Heart left ventricle (tissue), 16 donors: ENCODE data around the gene INO80. TPM values are rescaled to one million over a fixed set of nuclear protein-coding genes. Genes with fewer than 3 reads are reported as not detected.

Experiments used
- ATAC-seq, 4 donors: fragments of 200-7000 bp; cut with Tn5 transposase; one replicate each; pipeline ENCODE4 v1.9.1; 2020 to 2022; ENCODE audit warnings: moderate library complexity in 4 of 4, mild to moderate bottlenecking in 3 of 4, moderate number of reproducible peaks in 1 of 4
- DNase-seq, 5 donors: peaks; one replicate each; pipeline ENCODE4 v3.0.0-alpha.2; 2020
- H3K27ac ChIP-seq, 12 donors: fragments of 200-600 bp; sonication (generic) in 4 of 12; one replicate each; pipeline versions ENCODE4 v1.5.0 to v1.8.0; 2016 to 2022; ENCODE audit warnings: mild to moderate bottlenecking in 2 of 12
- H3K27me3 ChIP-seq, 9 donors: fragments of 200-600 bp; sonication (generic) in 2 of 9; one replicate each; pipeline versions ENCODE4 v1.5.1 to v1.8.0; 2016 to 2022; ENCODE audit warnings: mild to moderate bottlenecking in 3 of 9
- H3K36me3 ChIP-seq, 9 donors: fragments of 200-600 bp; sonication (generic) in 2 of 9; one replicate each; pipeline versions ENCODE4 v1.5.0 to v1.8.0; 2018 to 2022; ENCODE audit warnings: mild to moderate bottlenecking in 2 of 9
- H3K4me1 ChIP-seq, 12 donors: fragments of 200-600 bp; sonication (generic) in 4 of 12; one replicate each; pipeline versions ENCODE4 v1.5.0 to v1.8.0; 2016 to 2022; ENCODE audit warnings: mild to moderate bottlenecking in 3 of 12
- H3K4me3 ChIP-seq, 12 donors: fragments of 200-600 bp; sonication (generic) in 4 of 12; one replicate each; pipeline versions ENCODE4 v1.5.0 to v1.8.0; 2017 to 2022; ENCODE audit warnings: mild to moderate bottlenecking in 9 of 12, moderate library complexity in 4 of 12
- H3K9me3 ChIP-seq, 12 donors: fragments of 200-600 bp; sonication (generic) in 4 of 12; one replicate each; pipeline versions ENCODE4 v1.5.0 to v1.8.0; 2016 to 2022; ENCODE audit warnings: mild to moderate bottlenecking in 1 of 12
- POLR2A ChIP-seq, 2 donors: fragments of 450-650 bp; IDR thresholded peaks; one replicate each; pipeline ENCODE4 v1.6.1; 2017; ENCODE audit warnings: antibody characterized with exemption in 2 of 2, mild to moderate bottlenecking in 2 of 2, moderate library complexity in 2 of 2
- WGBS, 4 donors: extraction: QIAGEN DNeasy Blood & Tissue Kit in 2 of 4; methylation state at CpG; one replicate each; pipeline versions ENCODE4 v1.1.5 to v1.1.7; 2013 to 2018; 5-methylcytosine and 5-hydroxymethylcytosine counted together
- intact Hi-C, 10 donors: fragments of 100-400 bp; cut with DNase I; formaldehyde crosslinking; loops; one replicate each; pipeline versions ENCODE4 v1.11.1 to v1.14.2; 2022
- polyA plus RNA-seq, 2 donors: library from polyadenylated mRNA; stranded (reverse); fragments of 200-250 nt; gene quantifications; one replicate each; pipeline ENCODE4 v1.2.3, GENCODE V29; 2013
- total RNA-seq, 9 donors: library from RNA; depleted of rRNA in 2 of 9; stranded (reverse); fragments of >200 nt in 2 of 9; fragmentation: NEBNext Ultra II Directional in 3 of 9; extraction: Animal tissue kit (Norgen Biotek cat#: 25700) in 3 of 9; gene quantifications; one replicate each; pipeline versions ENCODE4 v1.1.0 to v1.2.4, GENCODE V29; 2016 to 2023
- TF ChIP-seq, protein P1 (sequence below), 12 donors: fragments of 200-600 bp; sonication (generic) in 4 of 12; IDR thresholded peaks; one replicate each; pipeline versions ENCODE4 v1.5.0 to v1.8.0; 2018 to 2022; ENCODE audit warnings: antibody characterized with exemption in 12 of 12, mild to moderate bottlenecking in 5 of 12
- donor health status: ischemic (EF 13 %, LVEDD 7.1; RV severe dilation, severe dysfunction).
- donor health status: healthy with polysubstance abuse.
- donor health status: DM: no; HTN: yes; CAD: no.
- donor health status: DM: no; HTN: no; CAD: no.
- donor health status: ischemic (EF 25% LVEDD 6.9; RV normal size, moderate dysfunction).
- donor health status: ischemic (EF 25% LVEDD 5.7; RV mildly dilated, moderate dysfunction).
- donor health status: healthy.
- donor health status: DM: yes; HTN: yes; CAD: no.
- donor health status: ischemic (EF 35%, LVEDD 5.7; RV mildly dilated, moderate dysfunction).
- donor health status: nonischemic (EF 11% LVEDD 7.7; RV severe dilation, severe dysfunction).
- donor health status: DM: yes; HTN: yes; CAD: no.
- donor health status: PGD.
- donor health status: ischemic (EF 29% LVEDD 5.4; RV normal size, mild dysfunction).
- donor health status: nonischemic (EF 23%, LVEDD 6.1; RV moderate dilation, normal function).

Gene INO80
- total and polyA plus RNA-seq, 11 donors = 4.7 to 20.9 (median 12.6) TPM

DNA sequence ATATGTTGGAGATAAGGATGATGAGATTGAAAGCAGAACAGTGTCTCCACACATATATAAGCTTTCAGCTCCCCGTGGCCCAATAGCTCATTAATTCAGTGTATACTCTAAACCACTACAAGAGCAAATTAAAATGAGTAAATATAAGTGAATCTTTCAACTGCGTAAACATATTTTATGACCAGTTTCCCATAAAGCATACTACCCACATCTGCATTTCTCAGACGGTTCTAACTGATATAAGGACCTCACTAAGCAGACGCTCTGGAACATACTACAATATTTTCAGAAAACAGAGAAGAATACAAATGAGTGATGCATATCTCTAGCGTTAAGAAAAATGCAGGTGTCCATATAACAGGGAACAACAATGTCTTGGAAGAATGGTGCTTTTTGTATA lies 73.2 kb downstream of the INO80 start:
- no peaks in the 10 kb centered on the region for H3K9me3 ChIP-seq
- H3K36me3 ChIP-seq = peaks cover 2 to 98% (median 77%) of the 10 kb centered on the region in 9 donors
- no peak overlapping the region for H3K27ac ChIP-seq
- ATAC-seq (no peak), DNase-seq (no peak)
- no peak for TF ChIP-seq POLR2A (IDR thresholded peaks at IDR 0.05)
- TF ChIP-seq, protein P1, sequence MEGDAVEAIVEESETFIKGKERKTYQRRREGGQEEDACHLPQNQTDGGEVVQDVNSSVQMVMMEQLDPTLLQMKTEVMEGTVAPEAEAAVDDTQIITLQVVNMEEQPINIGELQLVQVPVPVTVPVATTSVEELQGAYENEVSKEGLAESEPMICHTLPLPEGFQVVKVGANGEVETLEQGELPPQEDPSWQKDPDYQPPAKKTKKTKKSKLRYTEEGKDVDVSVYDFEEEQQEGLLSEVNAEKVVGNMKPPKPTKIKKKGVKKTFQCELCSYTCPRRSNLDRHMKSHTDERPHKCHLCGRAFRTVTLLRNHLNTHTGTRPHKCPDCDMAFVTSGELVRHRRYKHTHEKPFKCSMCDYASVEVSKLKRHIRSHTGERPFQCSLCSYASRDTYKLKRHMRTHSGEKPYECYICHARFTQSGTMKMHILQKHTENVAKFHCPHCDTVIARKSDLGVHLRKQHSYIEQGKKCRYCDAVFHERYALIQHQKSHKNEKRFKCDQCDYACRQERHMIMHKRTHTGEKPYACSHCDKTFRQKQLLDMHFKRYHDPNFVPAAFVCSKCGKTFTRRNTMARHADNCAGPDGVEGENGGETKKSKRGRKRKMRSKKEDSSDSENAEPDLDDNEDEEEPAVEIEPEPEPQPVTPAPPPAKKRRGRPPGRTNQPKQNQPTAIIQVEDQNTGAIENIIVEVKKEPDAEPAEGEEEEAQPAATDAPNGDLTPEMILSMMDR (IDR thresholded peaks at IDR 0.05) = no peak
- no peak overlapping the region for H3K4me3 ChIP-seq
- intact Hi-C loops = loop anchor here in 1 of 10 donors (5.0 kb wide), 1 partner anchor 44 kb away; no protein-coding TSS in a partner anchor
- 83 to 86% (median 84%) methylated on average over 5 of the region's 5 CpGs for WGBS, 4 donors
- H3K4me1 ChIP-seq = peaks cover 0 to 2% (median 0%) of the 10 kb centered on the region in 12 donors
- no peaks in the 10 kb centered on the region for H3K27me3 ChIP-seq

DNA sequence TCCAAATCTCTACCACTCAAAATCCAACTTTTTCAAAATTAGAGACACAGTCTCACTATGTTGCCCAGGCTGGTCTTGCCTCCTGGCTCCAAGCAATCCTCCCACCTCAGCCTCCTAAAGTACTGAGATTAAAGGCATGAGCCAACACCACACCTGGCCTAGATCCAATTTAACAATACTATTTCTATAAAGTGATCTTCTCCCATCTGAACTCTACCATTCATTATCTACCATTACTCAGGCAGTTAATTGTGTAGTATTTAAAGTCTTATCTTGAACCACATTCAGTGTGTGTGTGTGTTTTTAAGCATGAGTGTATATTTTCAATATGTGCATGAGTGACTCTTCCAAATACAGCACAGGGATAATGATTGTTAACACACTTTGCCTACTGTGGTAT lies 77.0 kb downstream of the INO80 start:
- DNase-seq = no peak
- Histone ChIP-seq H3K9me3 (no peaks in the 10 kb centered on the region), H3K36me3 (peaks cover 2 to 78% (median 47%) of the 10 kb centered on the region in 9 donors), H3K4me1 (peaks cover 0 to 10% (median 0%) of the 10 kb centered on the region in 12 donors), H3K4me3 (no peak overlapping the region), H3K27ac (no peak overlapping the region), H3K27me3 (no peaks in the 10 kb centered on the region)
- no peak for ATAC-seq
- intact Hi-C loops = no loop called here
- no peak for TF ChIP-seq POLR2A (IDR thresholded peaks at IDR 0.05)

DNA sequence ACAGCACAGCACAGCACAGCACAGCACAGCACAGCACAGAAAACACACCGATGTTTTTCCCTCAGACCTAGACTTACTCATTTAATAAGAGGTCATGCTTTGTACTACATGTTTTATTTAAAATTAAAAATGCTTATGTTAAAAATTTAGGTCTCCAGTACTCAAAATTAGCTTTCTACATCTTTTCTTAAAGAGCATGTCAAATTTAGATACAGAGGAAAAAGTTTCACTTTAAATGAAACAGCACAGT lies 84.1 kb downstream of the INO80 start:
- WGBS, 4 donors = 98 to 100% (median 99%) methylated on average over 1 of the region's 1 CpG
- Histone ChIP-seq H3K4me1 (peaks cover 0 to 10% (median 0%) of the 10 kb centered on the region in 12 donors), H3K4me3 (no peak overlapping the region), H3K36me3 (peaks cover 0 to 61% (median 24%) of the 10 kb centered on the region in 9 donors), H3K27ac (no peak overlapping the region), H3K9me3 (no peaks in the 10 kb centered on the region), H3K27me3 (no peaks in the 10 kb centered on the region)
- TF ChIP-seq, protein P1 (IDR thresholded peaks at IDR 0.05) = no peak
- no peak for TF ChIP-seq POLR2A (IDR thresholded peaks at IDR 0.05)
- intact Hi-C loops = no loop called here
- DNase-seq = no peak
- no peak for ATAC-seq

DNA sequence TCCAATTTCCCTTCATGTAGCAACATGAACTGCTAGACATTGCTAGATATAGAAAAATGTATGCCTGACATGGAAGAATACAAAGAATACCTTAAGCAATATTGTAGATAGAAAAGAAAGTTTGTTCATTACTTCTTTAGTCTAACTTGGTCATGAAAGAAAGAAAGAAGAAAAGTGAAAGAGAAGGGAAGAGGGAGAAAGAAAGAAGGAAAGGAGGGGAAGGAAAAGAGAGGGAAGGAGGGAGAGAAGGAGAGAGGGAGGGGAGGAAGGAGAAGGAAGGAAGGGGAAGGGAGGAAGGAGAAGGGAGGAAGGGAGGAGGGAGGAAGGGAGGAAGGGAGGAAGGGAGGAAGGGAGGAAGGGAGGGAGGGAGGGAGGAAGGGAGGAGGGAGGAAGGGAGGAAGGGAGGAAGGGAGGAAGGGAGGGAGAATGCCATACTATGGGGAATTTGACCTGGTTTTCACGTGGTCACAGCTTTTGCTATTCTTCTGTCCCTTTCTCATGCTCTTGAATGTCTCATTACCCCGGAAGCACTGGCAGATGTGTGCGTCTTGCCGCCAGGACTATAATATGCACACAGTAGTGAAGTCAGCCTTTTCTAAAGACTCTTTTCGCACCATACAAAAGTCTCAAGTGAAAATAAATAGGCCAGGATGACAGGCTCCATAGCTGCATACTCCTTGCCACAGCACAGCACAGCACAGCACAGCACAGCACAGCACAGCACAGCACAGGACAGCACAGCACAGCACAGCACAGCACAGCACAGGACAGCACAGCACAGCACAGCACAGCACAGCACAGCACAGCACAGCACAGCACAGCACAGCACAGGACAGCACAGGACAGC lies 84.6 kb downstream of the INO80 start:
- intact Hi-C loops = no loop called here
- Histone ChIP-seq H3K4me1 (peaks cover 0 to 10% (median 0%) of the 10 kb centered on the region in 12 donors), H3K36me3 (peaks cover 0 to 67% (median 30%) of the 10 kb centered on the region in 9 donors), H3K27me3 (no peaks in the 10 kb centered on the region), H3K9me3 (no peaks in the 10 kb centered on the region), H3K4me3 (no peak overlapping the region), H3K27ac (no peak overlapping the region)
- WGBS, 4 donors = 26 to 75% (median 62%) methylated on average over 5 of the region's 5 CpGs
- DNase-seq (no peak), ATAC-seq (no peak)
- TF ChIP-seq, protein P1 (IDR thresholded peaks at IDR 0.05) = no peak
- no peak for TF ChIP-seq POLR2A (IDR thresholded peaks at IDR 0.05)
